HEK293T (cell line): Measurements from ENCODE around the gene DCBLD2.

Experiments
- CTCF ChIA-PET: fragments of 350-600 bp; formaldehyde crosslinking; extraction: SDS; loops from one replicate; lab custom pipeline; 2021; ENCODE audit warnings: antibody characterized with exemption, inconsistent platforms; lab: Yijun Ruan, JAX
- POLR2A ChIA-PET: fragments of 350-600 bp; formaldehyde crosslinking; extraction: SDS; loops from one replicate; lab custom pipeline; 2020; ENCODE audit warnings: antibody characterized with exemption, inconsistent platforms; lab: Yijun Ruan, JAX
- DNase-seq: peaks from one replicate; pipeline ENCODE4 v3.0.0; 2012; ENCODE audit warnings: mixed read lengths; ENCODE audit errors: extremely low spot score
- ARNT ChIP-seq: fragments of 450-650 bp; IDR thresholded peaks from 2 replicates; pipeline ENCODE4 v1.6.1; 2017; ENCODE audit warnings: mild to moderate bottlenecking
- BHLHE40 ChIP-seq: fragments of 450-650 bp; IDR thresholded peaks from 2 replicates; pipeline ENCODE4 v1.6.1; 2016; ENCODE audit warnings: mild to moderate bottlenecking, moderate library complexity, borderline replicate concordance
- CTBP1 ChIP-seq: fragments of 450-650 bp; IDR thresholded peaks from 2 replicates; pipeline ENCODE4 v1.6.1; 2016; ENCODE audit warnings: borderline replicate concordance
- ELF4 ChIP-seq: fragments of 450-650 bp; IDR thresholded peaks from 2 replicates; pipeline ENCODE4 v1.6.1; 2017; ENCODE audit warnings: antibody characterized with exemption
- FOXA1 ChIP-seq: fragments of 450-650 bp; IDR thresholded peaks from 2 replicates; pipeline ENCODE4 v1.6.1; 2016; ENCODE audit warnings: mild to moderate bottlenecking
- FOXK2 ChIP-seq: fragments of 450-650 bp; IDR thresholded peaks from 2 replicates; pipeline ENCODE4 v1.6.1; 2016; ENCODE audit warnings: mild to moderate bottlenecking
- FOXM1 ChIP-seq: fragments of 450-650 bp; IDR thresholded peaks from 2 replicates; pipeline ENCODE4 v1.6.1; 2017; ENCODE audit warnings: mild to moderate bottlenecking, borderline replicate concordance
- HDGF ChIP-seq: fragments of 450-650 bp; IDR thresholded peaks from 2 replicates; pipeline ENCODE4 v1.6.1; 2017; ENCODE audit warnings: antibody characterized with exemption, borderline replicate concordance
- L3MBTL2 ChIP-seq: fragments of 450-650 bp; conservative IDR thresholded peaks from 2 replicates; pipeline ENCODE4 v1.6.1; 2016; ENCODE audit warnings: mild to moderate bottlenecking
- LEF1 ChIP-seq: fragments of 450-650 bp; IDR thresholded peaks from 2 replicates; pipeline ENCODE4 v1.6.1; 2017; ENCODE audit warnings: mild to moderate bottlenecking, borderline replicate concordance
- NFRKB ChIP-seq: fragments of 450-650 bp; IDR thresholded peaks from 2 replicates; pipeline ENCODE4 v1.6.1; 2016; ENCODE audit warnings: mild to moderate bottlenecking, moderate library complexity
- PKNOX1 ChIP-seq: fragments of 450-650 bp; IDR thresholded peaks from 2 replicates; pipeline ENCODE4 v1.6.1; 2016
- SP1 ChIP-seq: fragments of 450-650 bp; IDR thresholded peaks from 2 replicates; pipeline ENCODE4 v1.6.1; 2017
- SUZ12 ChIP-seq: fragments of 450-650 bp; IDR thresholded peaks from 2 replicates; pipeline ENCODE4 v1.6.1; 2016; ENCODE audit warnings: mild to moderate bottlenecking
- TARDBP ChIP-seq: fragments of 450-650 bp; IDR thresholded peaks from 2 replicates; pipeline ENCODE4 v1.6.1; 2016
- ZNF384 ChIP-seq: fragments of 450-650 bp; IDR thresholded peaks from 2 replicates; pipeline ENCODE4 v1.6.1; 2016

Gene DCBLD2

GRCh38 chr3:98787181-98787580 is 114.3 kb downstream of the DCBLD2 start:
- no peak for TF ChIP-seq ZNF384
- no peak for TF ChIP-seq LEF1
- CTCF ChIA-PET = no interaction called here
- no peak for DNase-seq
- POLR2A ChIA-PET = no interaction called here

GRCh38 chr3:98786364-98787006 is 115.0 kb downstream of the DCBLD2 start:
- DNase-seq = no peak
- ChIA-PET CTCF (no interaction called here), POLR2A (no interaction called here)
- TF ChIP-seq NFRKB (no peak), HDGF (no peak), LEF1 (no peak), L3MBTL2 (no peak), FOXK2 (no peak), FOXM1 (no peak), PKNOX1 (no peak), ZNF384 (no peak), TARDBP (no peak), CTBP1 (no peak), ARNT (no peak), SP1 (no peak), ELF4 (no peak), SUZ12 (no peak)

GRCh38 chr3:98784666-98785600 is 116.6 kb downstream of the DCBLD2 start:
- DNase-seq = no peak
- ChIA-PET POLR2A (no interaction called here), CTCF (no interaction called here)
- no peak for TF ChIP-seq PKNOX1
- no peak for TF ChIP-seq HDGF
- TF ChIP-seq SP1 = no peak
- TF ChIP-seq FOXA1 = no peak
- TF ChIP-seq BHLHE40 = no peak
- no peak for TF ChIP-seq TARDBP
- no peak for TF ChIP-seq ELF4
- no peak for TF ChIP-seq CTBP1
- no peak for TF ChIP-seq LEF1
- TF ChIP-seq ARNT = no peak
- TF ChIP-seq SUZ12 = no peak
- TF ChIP-seq ZNF384 = no peak
- TF ChIP-seq L3MBTL2 = no peak
- TF ChIP-seq NFRKB = no peak
- TF ChIP-seq FOXM1 = no peak
- TF ChIP-seq FOXK2 = no peak

- TF ChIP-seq HDGF = no peak
- no peak for TF ChIP-seq FOXK2
- TF ChIP-seq TARDBP = no peak
- TF ChIP-seq BHLHE40 = no peak
- no peak for TF ChIP-seq SP1
- no peak for TF ChIP-seq FOXA1
- TF ChIP-seq SUZ12 = no peak
- TF ChIP-seq ARNT = no peak
- TF ChIP-seq L3MBTL2 = no peak
- TF ChIP-seq NFRKB = no peak
- TF ChIP-seq CTBP1 = no peak
- no peak for TF ChIP-seq FOXM1
- TF ChIP-seq ELF4 = no peak
- TF ChIP-seq PKNOX1 = no peak
- TF ChIP-seq LEF1 = no peak
- no peak for TF ChIP-seq ZNF384
- ChIA-PET POLR2A (no interaction called here), CTCF (no interaction called here)
- DNase-seq = no peak
Measured at GRCh38 chr3:98784042-98784441, 117.5 kb downstream of the DCBLD2 start.

- CTCF ChIA-PET = no interaction called here
- POLR2A ChIA-PET = no interaction called here
- TF ChIP-seq FOXK2 = no peak
- DNase-seq = no peak
Measured at GRCh38 chr3:98782824-98783500, 118.5 kb downstream of the DCBLD2 start.

- ChIA-PET CTCF (no interaction called here), POLR2A (no interaction called here)
- TF ChIP-seq BHLHE40 (no peak), CTBP1 (no peak), SP1 (no peak), FOXA1 (no peak), NFRKB (no peak), SUZ12 (no peak), HDGF (no peak), ELF4 (no peak)
- DNase-seq = no peak
Measured at GRCh38 chr3:98780343-98780742, 121.2 kb downstream of the DCBLD2 start.
